HUDEP-2 (cell line): ENCODE data around the gene ANAPC1.
"Not testable (repeated sequence)": the region's sequence is repeated elsewhere in the genome, so short reads cannot be mapped to it uniquely, and the experiment has no call there.

Source experiments
- DNase-seq, 76 experiments: peaks; one replicate each; lab custom pipeline; 2025; ENCODE audit not compliant: unreplicated experiment in 76 of 76; lab: John Stamatoyannopoulos, UW

Gene ANAPC1, protein sequence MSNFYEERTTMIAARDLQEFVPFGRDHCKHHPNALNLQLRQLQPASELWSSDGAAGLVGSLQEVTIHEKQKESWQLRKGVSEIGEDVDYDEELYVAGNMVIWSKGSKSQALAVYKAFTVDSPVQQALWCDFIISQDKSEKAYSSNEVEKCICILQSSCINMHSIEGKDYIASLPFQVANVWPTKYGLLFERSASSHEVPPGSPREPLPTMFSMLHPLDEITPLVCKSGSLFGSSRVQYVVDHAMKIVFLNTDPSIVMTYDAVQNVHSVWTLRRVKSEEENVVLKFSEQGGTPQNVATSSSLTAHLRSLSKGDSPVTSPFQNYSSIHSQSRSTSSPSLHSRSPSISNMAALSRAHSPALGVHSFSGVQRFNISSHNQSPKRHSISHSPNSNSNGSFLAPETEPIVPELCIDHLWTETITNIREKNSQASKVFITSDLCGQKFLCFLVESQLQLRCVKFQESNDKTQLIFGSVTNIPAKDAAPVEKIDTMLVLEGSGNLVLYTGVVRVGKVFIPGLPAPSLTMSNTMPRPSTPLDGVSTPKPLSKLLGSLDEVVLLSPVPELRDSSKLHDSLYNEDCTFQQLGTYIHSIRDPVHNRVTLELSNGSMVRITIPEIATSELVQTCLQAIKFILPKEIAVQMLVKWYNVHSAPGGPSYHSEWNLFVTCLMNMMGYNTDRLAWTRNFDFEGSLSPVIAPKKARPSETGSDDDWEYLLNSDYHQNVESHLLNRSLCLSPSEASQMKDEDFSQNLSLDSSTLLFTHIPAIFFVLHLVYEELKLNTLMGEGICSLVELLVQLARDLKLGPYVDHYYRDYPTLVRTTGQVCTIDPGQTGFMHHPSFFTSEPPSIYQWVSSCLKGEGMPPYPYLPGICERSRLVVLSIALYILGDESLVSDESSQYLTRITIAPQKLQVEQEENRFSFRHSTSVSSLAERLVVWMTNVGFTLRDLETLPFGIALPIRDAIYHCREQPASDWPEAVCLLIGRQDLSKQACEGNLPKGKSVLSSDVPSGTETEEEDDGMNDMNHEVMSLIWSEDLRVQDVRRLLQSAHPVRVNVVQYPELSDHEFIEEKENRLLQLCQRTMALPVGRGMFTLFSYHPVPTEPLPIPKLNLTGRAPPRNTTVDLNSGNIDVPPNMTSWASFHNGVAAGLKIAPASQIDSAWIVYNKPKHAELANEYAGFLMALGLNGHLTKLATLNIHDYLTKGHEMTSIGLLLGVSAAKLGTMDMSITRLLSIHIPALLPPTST (N-terminal part only)

DNA sequence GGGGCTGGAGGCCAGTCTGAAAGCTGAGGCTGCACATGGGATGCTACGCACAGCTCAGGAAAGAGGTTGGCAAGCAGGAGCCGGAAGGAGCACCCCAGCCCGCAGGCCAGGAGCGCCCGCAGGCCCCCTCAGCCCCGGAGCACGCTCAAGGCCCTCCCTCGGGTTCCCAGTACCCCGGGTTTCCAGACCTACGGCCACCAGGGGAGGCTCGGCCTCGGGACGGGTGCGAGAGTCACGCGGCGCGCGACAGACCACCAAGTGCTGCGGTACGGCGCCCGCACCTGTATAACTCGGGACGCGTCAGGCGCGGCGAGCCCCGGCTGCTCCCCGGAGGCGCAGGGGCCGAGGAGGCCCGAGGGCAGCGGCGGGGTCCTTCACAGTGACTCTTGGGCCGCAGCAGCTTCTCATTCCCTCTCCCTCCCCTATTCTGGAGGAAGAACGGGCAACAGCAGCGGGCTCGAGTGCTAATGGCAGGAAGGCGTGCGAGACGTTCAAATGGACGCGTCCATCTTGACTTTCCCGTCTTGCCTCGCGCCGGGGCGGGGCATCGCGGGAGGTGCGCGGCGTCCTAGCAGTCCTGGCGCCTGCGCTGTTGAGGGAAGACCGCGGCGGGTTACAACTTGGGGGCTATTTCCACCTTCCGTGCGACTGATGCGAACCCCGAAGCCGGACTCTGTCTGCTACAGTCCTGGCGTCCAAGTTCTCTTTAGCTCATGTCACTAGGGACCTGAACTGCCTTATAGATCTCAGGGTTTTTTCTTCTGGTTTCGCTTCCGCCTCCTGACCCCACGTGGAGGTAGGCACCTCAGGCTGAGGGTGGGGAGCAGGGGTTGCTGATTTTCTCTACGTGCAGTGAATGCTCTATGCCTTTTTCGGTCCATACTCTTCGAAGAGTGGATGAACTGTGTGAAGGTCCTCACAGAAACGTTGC lies at the start of gene ANAPC1:
Gene ANAPC1 (minus strand): TSS at position 533 of the 931 bp plus-strand sequence. CDS start 3,368 bp downstream, outside the sequence.
- DNase-seq = peak in 75 of 76 experiments; percentile 16 to 84 (median 70)

DNA sequence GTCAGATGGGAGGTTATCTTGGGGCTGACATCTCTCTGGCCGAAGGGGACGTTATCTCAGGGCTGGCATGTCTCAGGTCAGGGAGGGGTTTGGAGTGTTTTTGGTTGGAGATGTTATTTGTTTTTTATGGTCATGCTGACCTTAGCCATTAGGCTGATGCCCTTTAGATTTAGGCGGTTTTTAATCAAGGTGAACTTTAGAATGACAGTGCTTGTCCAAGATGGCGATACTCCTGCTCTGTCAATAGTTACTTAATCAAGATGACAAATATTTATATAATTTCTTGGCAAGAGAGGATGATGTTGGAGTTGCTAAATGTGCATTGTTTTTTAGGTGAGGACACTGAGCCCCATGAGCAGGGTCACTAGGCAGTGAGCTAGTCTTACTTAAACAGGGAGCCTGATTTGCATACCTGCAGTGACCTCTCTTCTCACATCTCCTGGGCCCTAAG lies 48.9 kb upstream of the ANAPC1 start:
- DNase-seq = no peak

DNA sequence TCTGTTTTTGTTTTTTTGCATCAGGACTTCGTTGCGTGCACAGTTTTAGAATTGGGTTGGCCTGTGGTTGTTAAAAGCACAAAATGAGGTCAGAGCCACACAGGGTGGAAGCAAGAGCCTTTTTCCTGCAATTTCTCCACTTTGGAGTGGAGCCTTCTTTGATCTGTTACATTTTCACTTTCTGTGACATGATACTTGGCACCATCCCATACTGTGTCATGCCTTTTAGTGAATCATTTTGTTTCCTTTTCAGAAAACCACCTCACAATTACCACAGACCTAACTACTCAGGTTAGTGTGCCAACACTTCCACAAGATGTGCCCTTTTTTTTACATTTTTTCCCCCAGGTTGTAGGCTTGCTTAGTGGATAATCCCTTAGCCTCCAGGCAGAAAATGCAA lies 46.9 kb upstream of the ANAPC1 start:
- DNase-seq = no peak

DNA sequence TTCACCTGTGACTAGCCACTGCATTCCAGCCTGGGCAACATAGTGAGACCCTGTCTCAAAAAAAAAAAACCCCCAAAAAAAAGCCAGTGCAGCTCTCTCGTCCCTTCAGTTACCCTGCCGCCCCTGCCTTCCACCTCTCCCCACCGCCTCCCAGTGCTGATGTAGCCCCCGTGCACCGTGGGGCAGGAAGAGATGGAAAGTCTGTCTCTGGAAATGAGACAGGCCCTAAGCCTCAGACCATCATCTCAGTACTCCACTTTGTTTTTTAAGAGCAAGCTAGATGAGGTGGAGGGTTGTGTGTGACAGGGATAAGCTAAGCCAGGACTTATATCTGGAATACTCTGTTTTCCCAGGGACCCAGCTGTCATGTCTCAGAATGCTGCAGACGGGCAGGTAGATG lies 46.4 kb upstream of the ANAPC1 start:
- DNase-seq = no peak

DNA sequence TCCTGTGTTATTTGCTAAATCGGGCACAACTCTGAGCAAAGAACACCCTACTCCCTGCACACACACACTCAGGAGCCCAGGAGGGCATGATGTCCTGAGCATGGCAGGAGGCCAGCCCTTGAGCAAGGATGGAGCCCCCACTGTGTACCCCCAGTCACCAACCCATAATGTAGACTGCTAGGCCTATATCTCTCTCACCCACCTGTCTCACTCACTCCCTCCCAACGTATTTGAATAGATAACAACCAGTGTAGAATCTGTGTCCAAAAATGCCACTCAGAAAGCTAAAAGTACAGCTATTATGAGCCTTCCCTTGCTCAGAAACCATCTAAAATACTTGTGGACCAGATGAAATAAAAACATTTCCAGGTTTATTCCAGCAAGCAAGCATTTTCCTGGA lies 43.7 kb upstream of the ANAPC1 start:
- DNase-seq = peak in 24 of 76 experiments; percentile 3 to 47 (median 15)

DNA sequence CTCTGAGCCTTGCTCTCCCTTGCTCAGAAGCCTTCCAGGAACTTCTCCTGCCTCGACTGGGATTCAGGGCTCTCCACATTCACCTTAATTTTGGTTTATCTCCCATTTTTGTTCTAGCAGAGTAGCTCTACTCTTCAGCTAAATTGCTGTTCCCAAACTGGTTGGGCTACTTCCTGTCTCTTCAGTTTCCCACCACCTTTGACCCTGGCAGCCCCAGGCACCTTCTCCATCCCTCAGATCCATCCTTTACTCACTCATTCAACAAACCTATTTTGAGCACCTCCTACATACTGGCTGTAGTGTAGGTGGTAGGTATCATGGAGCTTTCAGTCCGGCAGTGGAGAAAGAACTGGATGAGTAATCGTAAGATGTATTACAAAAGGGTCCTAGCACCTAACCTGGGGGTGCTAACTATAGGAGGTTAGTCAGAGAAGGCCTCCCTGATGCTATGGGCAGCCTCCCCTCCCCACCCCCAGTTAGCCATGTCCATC lies 40.7 kb upstream of the ANAPC1 start:
- no peak for DNase-seq

DNA sequence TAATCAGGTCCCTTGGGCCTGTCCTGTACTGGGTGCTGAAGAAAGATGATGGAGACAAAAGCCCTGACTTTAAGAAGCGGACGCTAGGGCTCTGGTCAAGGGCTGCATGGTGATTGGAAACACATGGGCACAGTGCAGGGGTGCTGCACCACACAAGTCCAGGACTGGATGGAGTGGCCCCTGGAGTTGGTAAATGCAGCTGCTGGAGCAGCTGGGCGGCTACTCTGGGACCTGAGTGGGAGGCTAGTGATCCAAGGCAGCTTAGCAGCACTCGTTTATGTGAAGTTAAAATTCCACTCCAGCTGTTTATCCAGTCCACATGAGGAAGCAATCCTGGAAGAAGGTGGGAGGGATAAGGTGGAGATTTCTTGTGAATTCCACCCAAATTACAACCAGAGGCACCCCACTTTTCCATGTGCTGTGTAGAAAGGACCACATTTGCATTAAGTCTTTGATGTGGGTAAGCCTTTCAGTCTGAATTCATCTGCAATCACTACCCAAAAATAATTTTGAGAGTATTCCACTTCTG lies 39.3 kb upstream of the ANAPC1 start:
- DNase-seq = no peak

DNA sequence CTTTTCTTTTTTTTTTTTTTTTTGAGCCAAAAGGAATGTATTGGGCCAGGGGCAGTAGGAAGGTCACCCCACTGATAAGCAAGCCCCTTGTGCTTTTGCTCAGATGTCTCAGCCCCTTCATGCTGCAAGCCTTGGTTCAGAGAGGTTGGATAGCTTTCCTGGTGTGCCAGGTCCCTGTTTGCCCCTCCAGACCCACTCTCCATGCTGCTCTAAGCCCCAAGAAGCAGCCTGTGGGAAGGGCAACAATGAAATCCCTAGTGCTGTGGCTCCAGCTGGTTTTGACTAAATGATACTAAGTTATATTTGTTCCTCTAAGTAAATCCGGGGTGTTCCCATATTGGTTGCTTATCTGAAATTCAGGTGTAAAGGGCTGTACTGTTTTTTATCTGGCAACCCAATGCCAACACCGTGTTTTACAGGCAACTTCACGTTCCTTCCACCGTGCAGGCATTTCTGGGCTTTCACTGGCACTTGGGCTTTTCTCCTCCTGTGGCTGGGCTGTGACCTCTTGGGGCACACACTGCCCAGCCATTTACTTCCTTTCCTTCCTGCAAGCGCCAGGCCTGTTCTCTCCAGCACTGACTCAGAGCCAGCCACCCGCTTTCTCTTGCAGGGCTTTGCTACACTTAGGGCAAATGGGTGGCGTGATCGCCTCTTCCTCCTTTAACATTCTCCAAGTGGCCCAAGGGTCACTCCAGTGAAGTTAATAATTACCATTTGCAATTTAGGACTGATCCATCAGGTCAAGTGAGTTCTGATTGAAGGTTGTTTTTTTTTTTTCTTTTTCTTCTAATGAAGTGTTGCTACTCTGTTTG lies 36.0 kb upstream of the ANAPC1 start:
- no peak for DNase-seq

DNA sequence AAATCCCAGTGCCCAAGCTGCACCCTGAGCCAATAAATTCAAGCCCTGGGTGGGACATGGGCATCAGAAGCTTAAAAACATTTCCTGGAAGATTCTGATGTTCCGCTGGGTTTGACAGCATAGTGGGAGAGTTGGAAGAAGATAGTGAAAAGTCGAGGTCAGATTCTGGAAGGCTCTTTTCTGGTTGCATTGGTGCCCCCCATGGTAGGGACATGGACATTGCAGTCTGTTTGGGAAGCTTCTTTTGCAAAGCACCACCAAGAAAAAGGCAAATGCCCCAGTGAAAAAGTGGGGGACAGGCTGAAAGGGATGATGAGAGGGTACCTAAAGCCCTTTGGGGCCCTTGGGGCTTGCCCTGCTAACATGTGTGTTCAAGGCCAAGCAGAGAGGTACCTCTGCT lies 35.4 kb upstream of the ANAPC1 start:
- DNase-seq = peak in 2 of 76 experiments; percentile 6 to 12

DNA sequence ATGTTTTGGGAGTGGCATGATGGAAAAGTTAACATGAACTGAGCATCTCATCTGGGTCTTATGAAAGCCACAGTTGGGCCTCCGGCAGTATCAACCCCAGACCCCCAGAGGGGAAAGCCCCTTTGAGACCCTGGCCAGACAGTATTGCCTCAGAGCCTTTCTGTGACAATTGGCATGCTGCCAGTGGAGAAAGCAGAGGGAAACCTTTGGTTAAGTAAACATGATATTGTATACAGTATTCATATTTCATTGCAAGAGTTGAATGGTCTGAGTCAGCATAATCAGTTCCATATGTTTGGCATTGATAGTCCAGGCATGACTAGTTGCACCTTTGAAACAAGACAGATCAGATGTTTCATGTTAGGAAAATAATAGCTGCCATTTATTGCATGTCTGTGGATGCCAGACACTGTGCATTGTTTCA lies 34.4 kb upstream of the ANAPC1 start:
- DNase-seq = peak in 7 of 76 experiments; percentile 2 to 28 (median 18)

DNA sequence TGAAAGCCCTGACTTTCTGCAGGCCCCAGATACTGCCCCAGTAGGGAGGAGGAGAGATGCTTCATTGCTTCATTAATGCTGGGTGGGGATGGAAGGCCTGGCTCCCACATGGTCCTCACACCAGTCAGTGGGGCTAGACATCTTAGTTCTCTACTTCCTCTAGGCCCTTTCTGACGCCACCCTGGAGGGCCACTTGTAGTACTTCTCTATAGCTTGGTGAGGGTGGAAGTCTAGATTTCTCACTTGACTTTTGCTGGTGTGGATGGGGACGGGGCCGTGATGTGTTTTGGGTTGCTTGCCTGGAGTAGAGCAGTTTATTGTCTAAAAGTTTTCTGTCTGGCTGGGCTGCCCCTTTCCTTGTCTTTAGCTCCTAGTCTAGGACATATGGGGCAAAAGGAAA lies 33.1 kb upstream of the ANAPC1 start:
- DNase-seq = no peak

DNA sequence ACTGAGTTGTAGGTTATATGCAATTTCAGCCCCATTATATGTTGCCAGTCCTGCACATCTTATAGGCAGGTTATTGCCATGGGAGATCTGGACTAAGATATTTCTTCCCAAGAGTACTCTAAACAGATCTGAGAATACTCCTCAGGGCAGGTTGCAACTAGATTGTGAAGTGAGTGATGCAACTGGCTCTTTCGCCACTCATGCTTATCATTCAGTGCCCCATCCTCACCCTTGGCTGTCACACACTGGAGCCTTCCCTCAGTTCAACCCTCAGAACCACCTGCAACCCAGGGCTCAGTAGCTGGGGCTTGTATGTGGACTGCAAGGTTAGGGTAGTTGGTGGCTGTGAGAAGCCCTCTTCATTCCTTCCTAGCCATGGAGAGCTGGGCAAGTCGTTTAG lies 28.6 kb upstream of the ANAPC1 start:
- no peak for DNase-seq

DNA sequence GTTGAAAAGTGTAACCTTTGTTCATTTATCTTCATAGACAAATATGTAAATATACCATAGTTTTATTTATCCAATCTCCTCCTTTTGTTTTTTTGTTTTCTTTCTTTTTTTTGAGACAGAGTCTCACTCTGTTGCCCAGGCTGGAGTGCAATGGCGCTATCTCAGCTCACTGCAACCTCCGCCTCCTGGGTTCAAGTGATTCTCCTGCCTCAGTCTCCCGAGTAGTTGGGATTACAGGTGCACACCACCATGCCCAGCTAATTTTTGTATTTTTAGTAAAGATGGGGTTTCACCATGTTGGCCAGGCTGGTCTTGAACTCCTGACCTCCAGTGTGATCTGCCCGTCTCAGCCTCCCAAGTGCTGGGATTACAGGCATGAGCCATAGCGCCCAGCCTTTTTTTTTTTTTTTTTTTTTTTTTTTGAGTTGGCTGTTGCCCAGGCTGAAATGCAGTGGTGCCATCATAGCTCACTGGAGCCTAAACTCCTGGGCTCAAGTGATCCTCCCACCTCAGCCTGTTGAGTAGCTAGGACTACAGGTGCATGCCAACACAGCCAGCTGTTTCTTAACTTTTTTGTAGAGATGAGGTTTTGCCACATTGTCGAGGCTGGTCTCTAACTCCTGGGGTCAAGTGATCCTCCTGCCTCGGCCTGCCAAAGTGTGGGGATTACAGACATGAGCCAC lies 27.4 kb upstream of the ANAPC1 start:
- not testable (repeated sequence) for DNase-seq

DNA sequence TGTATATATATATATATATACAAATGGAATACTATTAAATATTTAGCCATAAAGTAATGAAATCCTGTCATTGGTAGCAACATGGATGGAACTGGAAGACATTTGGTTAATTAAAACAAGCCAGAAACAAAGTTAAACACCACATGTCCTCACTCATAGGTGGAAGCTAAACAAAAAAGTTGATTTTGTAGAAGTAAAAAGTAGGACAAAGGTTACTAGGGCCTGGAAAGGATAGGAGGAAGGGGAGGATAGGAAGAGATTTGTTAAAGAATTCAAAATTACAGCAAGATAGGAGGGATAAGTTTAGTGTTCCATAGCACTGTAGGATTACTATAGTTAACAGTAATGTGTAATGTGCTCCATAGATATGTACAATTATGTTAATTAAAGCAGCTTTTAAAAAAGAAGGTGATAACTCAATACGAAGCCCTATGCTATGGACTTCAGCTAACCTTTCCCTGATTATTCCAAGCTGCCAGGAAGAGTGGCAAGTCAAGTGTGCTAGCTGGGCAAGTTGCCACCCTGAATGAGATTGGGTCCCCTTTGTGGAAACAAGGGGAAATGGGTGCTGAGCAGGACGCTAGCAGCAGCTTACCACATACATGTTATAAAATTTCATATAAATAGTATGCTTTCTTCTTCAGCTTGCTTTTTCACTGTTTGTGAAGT lies 26.8 kb upstream of the ANAPC1 start:
- DNase-seq = no peak

DNA sequence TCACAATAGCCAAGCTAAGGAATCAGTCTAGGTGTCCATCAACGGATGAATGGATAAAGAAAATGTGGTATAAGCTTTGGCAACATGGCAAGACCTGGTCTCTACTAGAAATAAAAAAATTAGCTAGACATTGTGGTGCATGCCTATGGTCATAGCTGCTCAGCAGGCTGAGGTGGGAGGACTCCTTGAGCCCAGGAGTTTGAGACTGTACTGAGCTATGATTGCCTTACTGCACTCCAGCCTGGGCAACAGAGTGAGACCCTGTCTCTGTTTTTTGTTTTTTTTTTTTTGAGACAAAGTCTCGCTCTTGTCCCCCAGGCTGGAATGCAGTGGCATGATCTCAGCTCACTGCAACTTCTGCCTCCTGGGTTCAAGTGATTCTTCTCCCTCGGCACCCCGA lies 26.0 kb upstream of the ANAPC1 start:
- not testable (repeated sequence) for DNase-seq

DNA sequence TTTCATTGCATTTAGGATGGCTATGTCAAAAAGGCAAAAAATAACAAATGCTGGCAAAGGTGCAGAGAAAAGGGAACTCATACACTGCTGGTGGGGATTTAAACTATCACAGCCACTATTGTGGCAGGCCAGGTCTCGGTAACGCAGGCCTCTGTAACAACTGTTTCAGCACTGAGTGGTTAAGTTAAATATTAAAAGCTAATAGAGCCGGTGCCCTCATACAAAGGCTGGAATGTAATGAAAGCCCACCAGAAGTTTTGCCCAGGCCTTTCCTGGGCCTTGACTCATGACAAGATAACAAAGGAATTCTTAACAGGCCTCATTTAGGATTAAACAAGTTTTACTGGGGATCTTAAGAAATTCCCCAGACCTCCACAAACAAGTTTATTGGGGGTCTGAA lies 25.1 kb upstream of the ANAPC1 start:
- DNase-seq = no peak

DNA sequence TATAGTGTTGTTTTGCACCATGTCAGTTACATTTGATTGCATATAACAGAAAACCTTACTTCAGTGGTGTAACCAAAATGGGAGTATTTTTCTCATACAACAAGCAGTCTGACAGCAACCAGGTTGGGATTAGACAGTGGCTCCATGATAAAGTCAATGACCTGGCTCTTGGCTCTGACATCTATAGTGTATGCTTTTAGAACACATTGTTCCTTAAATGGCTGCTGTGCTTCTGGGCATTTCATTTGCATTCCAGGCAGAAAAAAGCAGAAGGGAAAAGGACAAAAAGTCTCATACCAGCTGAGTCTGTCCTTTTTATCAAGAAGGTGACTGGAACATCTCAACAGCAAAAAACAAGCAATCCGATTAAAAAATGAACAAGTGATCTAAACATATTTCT lies 24.6 kb upstream of the ANAPC1 start:
- DNase-seq = no peak
